C4-2B (cell line): Measurements from ENCODE around the gene FREM2.

ENCODE experiments used
- ZFX ChIP-seq: fragments of 450-650 bp; IDR thresholded peaks from 2 replicates; pipeline ENCODE4 v1.6.1; 2017
- TF ChIP-seq, protein P1 (sequence below): fragments of 450-650 bp; conservative IDR thresholded peaks from 2 replicates; pipeline ENCODE4 v1.5.1; 2017; ENCODE audit warnings: mild to moderate bottlenecking

DNA sequence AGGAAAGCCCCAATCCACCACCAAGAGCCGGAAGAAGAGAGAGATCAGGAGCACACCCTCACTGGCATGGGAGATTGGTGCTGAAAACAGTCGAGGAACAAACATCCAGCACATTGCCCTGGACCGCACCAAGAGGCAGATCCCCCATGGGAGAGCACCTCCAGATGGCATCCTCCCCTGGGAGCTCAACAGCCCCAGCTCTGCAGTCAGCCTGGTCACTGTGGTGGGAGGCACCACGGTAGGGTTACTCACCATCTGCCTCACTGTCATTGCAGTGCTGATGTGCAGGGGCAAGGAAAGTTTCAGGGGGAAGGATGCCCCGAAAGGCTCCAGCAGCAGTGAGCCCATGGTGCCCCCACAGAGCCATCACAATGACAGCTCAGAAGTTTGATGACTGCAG is 193.5 kb downstream of the FREM2 start:
- TF ChIP-seq, protein P1, sequence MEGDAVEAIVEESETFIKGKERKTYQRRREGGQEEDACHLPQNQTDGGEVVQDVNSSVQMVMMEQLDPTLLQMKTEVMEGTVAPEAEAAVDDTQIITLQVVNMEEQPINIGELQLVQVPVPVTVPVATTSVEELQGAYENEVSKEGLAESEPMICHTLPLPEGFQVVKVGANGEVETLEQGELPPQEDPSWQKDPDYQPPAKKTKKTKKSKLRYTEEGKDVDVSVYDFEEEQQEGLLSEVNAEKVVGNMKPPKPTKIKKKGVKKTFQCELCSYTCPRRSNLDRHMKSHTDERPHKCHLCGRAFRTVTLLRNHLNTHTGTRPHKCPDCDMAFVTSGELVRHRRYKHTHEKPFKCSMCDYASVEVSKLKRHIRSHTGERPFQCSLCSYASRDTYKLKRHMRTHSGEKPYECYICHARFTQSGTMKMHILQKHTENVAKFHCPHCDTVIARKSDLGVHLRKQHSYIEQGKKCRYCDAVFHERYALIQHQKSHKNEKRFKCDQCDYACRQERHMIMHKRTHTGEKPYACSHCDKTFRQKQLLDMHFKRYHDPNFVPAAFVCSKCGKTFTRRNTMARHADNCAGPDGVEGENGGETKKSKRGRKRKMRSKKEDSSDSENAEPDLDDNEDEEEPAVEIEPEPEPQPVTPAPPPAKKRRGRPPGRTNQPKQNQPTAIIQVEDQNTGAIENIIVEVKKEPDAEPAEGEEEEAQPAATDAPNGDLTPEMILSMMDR, result no peak
- TF ChIP-seq ZFX, result no peak
